Activated CD8-positive, alpha-beta memory T cell treated with anti-CD3 and anti-CD28 coated beads for 48 hours (primary cell): Measurements from ENCODE around the gene PACS2.
"Not testable (repeated sequence)": the region's sequence is repeated elsewhere in the genome, so short reads cannot be mapped to it uniquely, and the experiment has no call there.

Source experiments
- DNase-seq, 3 experiments: peaks; one replicate each; pipeline ENCODE4 v3.0.0-alpha.2; 2020; ENCODE audit warnings: low read depth in 2 of 3, low spot score in 2 of 3

The PACS2 gene

GRCh38 chr14:105348945-105349699 lies 34.6 kb downstream of the PACS2 start:
- no peak for DNase-seq

DNA sequence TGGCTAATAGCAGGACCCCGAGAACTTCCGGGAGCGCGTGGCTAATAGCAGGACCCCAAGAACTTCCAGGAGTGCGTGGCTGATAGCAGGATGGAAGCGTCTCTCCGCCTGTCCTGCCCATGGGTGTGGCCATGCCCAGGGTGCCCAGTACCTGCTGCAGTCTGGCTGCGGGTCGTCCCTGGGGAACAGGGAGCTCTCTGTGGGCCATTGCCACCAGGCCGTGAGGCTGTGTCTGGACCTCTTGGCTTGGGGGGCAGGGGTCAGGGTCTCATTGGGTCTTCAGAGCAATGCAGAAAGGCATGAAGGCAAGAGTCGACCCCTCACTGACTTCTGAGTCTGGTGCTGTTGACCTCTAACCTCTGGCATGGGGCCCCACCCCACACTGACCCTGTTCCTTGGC lies 35.4 kb downstream of the PACS2 start:
- DNase-seq: no peak

GRCh38 chr14:105350450-105351244 lies 36.1 kb downstream of the PACS2 start:
- no peak for DNase-seq

GRCh38 chr14:105351410-105351809 lies 36.9 kb downstream of the PACS2 start:
- DNase-seq: no peak

- DNase-seq: peak; percentile 55 to 82 (median 81)
These were observed 37.6 kb downstream of the PACS2 start for GRCh38 chr14:105351920-105352851.

- DNase-seq: no peak
These were observed 38.6 kb downstream of the PACS2 start for GRCh38 chr14:105353136-105353535.

GRCh38 chr14:105354541-105354940 lies 40.0 kb downstream of the PACS2 start:
- DNase-seq: no peak

DNA sequence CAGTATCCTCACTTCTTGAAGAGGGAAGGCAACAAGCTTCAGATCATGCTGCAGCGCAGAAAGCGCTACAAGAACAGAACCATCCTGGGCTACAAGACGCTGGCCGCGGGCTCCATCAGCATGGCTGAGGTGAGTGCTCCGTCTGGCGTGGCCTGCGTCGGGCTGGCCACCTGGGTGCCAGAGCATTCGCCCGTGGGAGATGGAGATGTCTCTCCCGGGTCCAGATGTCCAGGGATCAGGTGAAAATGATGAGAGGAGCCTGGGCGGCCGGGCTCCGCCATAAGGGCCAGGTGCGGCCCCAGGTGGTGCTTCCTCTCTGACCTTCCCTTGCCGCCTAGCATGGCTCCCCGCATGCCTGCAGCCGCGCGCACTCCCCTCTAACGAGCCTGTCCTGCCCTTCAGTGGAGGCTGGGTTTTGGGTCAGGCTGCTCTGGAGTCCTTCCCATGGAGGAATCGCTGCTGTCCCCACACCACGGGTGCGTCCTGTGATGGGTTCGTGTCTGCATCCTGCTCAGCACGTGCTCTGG lies 40.6 kb downstream of the PACS2 start:
- no peak for DNase-seq

DNA sequence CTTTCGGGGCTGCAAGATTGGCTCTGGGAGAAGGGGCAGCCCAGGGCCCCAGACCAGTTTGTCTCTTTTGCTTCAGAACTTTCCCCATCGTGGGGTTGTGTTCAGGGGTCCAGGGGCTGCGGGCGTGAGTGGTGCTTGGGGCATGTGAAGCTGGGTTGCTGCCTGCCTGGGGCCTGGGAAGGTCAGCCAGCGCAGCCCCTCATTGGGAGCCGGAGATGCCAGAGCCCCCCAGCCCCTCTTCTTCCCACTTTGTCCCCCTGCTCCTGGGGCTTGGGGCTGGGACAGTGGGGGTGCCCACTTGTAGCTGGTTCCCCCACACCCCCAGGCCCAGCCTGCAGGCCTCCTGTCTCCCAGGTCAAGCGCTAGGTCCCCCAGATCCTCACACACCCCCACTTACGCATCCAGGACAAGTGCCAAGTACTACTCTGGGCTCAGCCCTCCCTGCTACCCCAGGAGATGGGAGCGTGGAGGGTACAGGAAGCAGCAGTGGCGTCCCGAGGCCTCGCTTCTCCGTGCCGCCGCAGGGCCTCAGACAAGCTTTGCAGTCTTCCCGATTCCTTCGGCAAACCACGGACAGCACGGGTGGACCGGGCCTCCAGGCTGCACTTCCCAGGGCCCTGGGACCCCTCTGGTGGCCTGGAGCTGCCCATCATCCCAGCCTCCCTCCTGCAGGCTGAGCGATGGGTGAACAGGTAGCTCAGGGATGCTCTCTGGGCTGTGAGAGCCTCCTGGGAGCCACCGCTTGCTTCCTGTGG lies 41.5 kb downstream of the PACS2 start:
- DNase-seq: no peak

- DNase-seq: no peak
These were observed 42.4 kb downstream of the PACS2 start for GRCh38 chr14:105356927-105357326.

DNA sequence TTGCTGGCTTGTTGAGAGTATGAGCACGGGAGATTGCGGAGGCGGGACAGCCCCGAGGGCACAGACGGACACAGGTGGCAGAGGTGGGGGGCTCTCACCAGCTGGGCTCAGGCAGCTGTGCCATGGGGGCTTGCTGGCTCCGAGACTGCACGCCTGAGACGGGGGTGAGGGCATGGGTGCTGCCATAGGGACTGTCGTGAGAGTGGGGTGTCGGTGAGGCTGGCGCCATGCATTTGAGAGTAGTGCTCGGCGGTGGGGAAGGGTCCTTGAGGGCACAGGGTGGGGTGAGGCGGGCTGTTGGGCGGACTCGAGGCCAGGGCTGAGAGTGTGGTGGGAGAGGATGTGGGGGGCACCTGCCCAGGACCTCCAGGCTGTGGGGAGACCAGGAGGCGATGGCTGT lies 43.1 kb downstream of the PACS2 start:
- DNase-seq: no peak

DNA sequence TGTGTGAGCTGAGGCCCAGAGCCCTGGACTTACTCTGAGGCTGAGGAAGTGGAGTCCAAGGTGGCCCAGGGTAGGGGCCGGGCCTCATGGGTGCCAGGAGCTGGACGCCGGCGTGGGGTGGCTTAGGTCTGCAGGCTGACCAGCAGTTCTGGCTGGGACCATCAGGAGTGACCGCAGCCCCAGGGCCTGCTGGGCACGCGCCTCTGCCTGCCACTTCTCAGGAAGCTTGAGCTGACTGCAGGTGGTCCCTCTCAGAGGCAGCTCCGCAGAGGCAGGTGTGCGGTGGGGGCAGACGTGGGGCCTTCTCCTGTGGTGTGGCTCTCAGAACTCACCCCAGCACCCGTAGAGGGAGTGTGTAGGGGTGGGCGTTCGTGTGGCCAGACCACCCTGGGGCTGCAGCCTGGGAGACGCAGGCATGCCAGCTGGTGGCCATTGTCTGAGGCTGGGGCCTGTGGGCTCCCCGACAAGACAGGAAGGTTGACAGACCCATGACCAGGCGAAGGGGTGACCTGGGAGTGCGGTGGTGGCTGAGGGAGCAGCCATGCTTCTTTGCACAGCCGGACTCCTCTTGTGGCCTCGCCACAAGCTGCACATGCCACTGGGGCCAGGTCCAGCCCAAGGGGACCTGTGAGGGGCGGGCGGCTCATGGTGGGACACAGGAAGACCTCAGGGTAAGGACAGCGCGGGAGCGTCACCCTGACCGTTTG lies 43.7 kb downstream of the PACS2 start:
- no peak for DNase-seq

DNA sequence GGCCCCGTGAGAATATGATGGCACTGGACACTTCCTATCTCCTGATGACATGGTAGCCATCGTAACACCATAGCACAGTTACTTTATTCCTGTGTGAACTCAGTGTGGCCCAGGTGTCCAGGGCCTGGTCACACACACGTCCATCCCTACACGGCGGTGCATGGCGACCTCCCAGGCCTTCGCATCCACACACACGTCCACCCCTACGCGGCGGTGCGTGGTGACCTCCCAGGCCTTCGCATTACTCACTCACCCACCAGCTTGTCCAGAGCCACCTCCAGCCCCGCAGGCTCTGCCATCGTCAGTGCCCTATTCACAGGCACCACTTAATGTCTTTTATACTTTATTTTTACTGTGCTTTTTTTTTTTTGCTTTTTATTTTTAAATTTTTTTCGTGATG lies 44.4 kb downstream of the PACS2 start:
- no peak for DNase-seq

DNA sequence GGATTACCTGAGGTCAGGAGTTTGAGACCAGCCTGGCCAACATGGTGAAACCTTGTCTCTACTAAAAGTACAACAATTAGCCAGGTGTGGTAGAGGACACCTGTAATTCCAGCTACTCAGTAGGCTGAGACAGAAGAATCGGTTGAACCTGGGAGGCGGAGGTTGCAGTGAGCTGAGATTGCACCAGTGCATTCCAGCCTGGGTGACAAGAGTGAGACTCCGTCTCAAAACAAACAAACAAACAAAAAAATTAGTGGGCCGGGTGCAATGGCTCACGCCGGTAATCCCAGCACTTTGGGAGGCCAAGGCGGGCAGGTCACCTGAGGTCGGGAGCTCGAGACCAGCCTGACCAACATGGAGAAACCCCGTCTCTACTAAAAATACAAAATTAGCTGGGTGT lies 46.9 kb downstream of the PACS2 start:
- not testable (repeated sequence) for DNase-seq

DNA sequence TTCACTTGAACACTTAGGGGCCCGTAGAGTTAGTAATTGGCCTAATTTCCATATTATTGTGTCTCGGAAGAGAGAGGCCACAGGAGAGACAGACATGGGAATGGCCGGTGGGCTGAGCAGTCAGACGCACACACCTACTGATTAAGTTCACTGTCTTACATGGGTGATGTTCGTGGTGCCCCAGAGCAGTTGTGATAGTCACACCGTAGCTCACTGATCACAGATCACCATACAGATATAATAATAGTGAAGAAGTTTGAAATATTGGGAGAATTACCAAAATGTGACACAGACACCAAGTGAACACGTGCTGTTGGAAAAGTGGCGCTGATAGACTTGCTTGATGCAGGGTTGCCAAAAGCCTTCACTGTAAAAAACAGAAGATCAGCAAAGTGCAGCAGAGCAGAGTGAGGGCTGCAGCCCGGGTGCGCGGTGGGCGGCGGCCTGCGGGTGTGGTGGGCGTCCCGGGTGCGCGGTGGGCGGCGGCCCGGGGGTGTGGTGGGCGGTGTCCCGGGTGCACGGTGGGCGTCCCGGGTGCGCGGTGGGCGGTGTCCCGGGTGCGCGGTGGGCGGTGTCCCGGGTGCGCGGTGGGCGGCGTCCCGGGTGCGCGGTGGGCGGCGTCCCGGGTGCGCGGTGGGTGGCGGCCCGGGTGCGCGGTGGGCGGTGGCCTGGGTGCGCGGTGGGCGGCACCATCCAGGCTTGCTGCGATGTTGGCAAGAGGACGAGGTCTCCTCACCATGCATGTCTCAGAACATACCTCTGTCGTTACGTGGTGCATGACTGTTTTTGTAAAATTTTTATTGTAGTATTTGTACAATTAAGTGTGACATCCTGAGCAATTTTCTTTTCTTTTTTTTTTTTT lies 49.5 kb downstream of the PACS2 start:
- DNase-seq: no peak

DNA sequence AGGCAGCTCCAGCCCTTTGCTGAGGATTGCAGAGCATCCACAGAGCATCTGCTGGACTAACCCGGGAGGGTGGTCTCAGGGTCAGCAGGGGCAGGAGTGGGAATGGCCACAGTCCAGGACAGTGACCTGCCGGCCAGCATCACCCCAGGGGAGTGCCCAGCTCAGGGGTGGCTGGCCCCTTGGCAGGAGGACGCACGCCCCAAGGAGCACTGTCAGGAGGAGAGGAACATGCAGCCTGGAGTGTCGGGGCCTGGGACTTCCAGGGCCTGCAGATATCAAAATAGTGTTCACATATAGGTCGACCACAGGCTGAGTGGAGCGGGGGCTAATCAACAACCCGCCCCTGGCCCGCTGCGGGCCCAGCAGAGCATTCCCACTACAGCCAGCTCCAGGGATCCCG lies 50.6 kb downstream of the PACS2 start:
- DNase-seq: no peak

GRCh38 chr14:105365681-105366080 lies 51.1 kb downstream of the PACS2 start:
- DNase-seq: no peak

DNA sequence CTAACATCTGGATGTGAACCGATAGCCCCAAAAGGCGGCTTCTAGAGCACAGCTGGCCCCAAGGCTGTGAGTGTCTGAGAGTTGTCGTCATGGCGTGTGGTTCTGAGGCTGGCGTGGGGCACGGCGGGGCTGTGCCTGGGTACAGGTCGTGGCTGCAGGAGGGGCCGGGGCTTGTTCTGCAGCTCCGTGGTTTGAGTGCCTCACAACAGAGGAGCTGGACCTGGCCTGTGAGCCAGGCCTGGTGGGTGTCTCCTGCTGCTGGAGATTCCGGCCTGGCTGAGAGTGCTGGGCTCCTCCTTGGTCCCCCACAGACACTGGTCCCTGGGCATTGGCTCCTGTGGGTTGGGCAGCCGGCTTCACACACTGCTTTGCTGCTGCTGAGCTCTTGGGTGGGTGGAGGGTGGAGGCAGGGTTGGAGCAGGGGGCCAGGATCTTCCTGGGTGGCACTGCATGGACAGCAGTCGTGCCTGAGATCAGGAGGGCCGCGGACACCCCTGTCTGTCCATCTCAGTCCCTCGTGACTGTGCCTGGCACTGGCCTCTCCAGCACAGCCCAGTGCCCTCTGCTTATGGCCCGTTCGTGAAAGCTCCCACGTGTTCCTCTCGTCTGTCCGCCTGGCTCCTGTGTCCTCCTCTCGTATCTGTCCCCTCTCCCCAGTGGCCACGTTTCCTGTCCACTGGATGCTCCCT lies 52.0 kb downstream of the PACS2 start:
- DNase-seq: no peak
